Activated T-helper 1 cell treated with anti-CD3 and anti-CD28 coated beads, Interleukin-2, amount 50 U/mL, for 16 hours (primary cell): ENCODE data around the gene ZNF821.
"Not testable (repeated sequence)": the region's sequence is repeated elsewhere in the genome, so short reads cannot be mapped to it uniquely, and the experiment has no call there.

ENCODE experiments used
- DNase-seq, 2 donors: peaks; one replicate each; pipeline ENCODE4 v3.0.0-alpha.2; 2020; ENCODE audit warnings: low read depth in 1 of 2, low spot score in 1 of 2

The ZNF821 gene

DNA sequence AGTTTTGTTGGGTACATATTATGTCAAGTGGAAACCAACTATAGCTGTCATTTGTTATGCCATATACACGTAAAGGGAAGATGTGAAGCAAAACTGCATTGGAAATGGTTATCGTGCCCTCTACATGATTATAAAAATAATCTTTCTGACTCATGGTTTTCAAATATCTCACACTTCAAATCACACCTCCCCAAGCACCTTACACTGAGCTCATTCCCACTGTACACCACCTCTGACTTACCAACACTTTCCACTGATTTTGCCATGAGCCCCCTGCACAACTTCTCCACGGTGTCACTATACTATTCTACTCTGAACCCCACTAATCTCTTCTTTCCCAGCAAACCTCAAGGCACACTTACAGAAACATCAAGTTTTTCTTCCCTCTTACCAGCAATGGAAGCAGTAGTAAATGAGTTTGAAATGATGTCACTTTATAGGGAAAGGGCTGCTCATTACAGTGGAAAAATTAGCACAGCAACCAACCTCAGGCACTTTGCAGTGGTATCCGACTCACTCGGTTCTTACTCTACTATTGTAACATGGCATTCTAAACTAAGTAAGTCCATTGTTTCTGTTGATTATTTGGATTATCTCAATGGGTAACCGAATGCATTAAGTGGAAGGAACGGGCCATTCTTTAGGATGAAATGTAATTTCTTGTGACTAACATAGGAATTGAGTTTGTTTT is 18.7 kb downstream of the ZNF821 start:
- DNase-seq, result no peak

DNA sequence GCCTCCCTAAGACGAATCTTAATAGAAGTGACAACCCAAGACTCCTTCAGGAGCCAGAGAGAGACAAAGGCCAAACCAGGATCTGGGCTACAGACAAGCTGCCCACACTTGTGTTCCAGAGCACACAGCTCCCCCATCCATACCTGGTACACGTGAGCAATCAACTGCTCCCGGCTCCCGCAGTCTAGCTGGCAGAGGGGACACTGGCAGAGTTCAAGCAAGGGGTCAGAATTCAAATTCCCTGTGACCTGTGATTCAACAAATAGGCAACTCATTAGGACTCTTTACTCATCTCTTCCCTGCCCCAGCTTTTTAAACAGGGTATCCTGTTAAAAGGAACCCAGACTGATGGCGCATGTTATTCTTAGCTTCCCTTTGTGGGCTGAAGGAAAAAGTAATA is 20.0 kb downstream of the ZNF821 start:
- no peak for DNase-seq

DNA sequence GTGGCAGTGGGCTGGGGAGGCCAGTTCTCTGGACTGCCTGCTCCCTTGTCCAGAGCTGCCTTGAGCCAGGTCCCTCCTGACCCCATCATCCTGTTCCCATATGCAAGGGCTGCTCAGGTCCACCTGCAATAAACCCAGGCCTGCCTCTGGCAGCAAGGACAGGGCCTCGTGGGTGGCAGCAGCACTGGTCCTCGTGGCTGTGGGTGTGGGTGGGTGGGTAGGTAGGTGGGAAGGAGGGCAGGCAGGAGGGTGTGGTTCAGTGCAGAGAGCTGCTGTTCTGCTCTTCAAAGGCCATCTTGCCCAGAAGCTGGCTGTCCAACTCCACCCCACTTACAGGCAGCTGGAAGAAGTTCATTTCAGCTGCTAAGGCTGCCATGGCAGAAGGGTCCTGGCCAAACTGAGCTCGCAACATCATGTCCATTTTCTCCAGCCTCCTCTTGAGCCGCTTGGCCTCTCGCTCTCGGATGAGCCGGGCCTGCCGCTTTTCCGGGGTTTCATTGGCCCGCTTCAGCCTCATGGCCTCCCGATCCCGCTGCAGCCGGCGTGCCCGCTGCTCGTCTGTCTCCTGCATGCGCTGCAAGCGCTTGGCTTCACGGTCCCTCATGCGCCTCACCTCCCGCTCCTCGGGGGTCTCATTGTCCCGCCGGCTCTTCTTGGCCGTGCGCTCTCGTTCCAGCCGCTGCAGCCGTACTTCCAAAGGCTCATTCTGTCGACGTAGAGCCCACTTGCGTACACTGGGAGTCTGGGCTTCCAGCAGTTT is 24.0 kb downstream of the ZNF821 start:
- no peak for DNase-seq

GRCh38 chr16:71855937-71856662 is 27.9 kb downstream of the ZNF821 start:
- DNase-seq, result no peak

DNA sequence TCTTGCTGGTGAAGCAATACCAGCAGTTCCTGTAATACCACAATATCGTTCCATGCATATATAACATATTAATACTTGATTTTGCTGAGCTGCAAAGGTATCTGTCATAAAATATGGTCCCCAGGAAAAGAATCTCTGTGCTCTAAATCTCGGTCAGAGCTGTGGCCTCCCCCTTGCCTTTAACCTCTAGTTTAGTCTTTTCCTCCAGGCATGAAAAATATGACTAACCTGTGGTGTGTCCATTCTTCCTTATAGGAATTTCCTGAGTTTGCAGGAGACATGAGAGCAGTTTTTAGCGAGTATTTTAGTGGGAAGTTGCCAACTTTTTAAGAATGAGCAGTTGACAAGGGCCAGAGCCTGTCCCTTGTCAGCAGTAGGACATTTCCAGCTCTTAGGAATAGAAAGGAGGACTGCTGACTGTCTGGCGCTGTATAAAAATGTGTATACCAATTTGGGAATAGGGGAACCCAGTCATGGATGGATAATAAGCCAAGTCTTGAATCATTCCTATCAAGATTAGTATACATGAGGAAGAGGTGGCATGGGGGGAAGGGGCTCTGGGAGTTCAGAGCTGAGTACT is 29.5 kb downstream of the ZNF821 start:
- DNase-seq, result no peak

DNA sequence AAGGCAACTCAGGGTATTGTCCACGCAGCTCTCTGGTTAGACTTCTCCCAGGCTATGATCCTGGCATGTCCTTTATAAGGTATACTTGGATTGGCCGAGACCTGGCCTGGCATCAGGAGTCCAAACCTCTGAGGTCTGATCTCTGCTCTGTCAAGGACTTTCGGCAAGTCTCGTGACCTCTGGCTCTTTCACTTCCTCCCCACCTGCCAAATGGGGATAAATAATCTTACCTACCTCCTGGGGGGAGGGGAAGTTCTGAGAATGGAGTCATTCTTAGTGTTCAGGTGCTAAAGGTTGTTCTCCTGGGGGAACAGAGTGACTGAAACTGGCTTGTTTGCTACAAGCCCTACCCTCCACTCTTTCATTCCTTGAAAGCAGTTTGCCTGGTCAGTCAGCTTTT is 30.6 kb downstream of the ZNF821 start:
- DNase-seq, result no peak

DNA sequence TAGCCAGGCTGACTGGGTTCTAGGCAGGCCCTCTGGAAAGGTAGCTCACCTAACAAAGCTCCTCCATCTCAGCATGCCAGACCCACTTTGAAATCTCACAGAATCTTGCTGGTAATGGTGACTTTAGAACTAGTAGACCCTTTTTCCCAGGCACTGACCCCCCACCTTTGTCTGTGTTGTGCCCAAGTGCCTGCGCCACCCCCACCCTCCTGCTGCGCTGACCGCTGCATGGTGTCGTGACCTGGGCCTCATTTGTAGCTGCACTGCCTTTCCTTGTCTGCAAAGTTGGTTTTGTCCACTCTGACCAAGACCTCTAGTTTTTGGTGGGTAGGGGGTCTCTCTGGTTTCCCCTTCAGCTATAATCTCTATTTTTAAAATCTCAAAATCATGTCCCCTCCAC is 31.4 kb downstream of the ZNF821 start:
- no peak for DNase-seq

- no peak for DNase-seq
Observed at GRCh38 chr16:71852158-71852557, 31.8 kb downstream of the ZNF821 start.

GRCh38 chr16:71851746-71852145 is 32.2 kb downstream of the ZNF821 start:
- no peak for DNase-seq

DNA sequence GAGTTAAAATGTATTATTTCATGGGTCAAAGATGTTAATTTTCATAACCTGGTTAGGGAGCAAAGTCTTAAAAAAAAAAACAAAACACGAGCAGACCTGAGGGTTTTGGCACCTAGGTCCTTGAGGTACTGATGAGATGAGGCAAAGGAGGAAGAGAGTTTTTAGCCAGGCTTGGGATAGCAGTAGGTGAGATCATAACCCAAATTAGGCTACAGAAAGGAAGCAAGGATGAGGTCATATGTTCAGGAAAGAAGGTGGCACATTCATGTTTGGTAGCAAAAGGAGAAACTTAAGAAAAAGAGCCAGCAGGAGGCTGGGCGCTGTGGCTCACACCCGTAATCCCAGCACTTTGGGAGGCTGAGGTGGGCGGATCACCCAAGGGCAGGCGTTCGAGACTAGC is 35.4 kb downstream of the ZNF821 start:
- no peak for DNase-seq

DNA sequence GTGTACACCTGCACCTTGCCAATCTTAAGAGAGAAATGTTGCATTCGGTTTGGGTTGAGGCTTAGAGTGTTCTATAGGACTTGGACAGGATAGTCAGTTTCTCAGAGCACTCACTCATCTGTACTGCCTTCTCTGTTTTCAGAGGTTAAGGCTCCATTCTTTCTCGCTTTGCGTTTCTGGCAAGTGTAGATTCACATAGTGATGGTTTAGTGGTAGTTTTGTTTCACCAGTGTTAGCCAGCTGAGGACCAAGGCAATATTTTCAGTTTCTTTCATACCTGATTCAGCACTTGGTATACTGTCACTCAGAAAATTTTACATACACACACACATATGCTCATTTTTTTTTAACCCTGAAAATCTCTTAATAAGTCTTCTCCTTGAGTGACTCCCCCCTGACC is 36.9 kb downstream of the ZNF821 start:
- DNase-seq, result no peak

- no peak for DNase-seq
Observed at GRCh38 chr16:71846431-71846830, 37.6 kb downstream of the ZNF821 start.

- DNase-seq, result peak; percentile 87 to 92
Observed at GRCh38 chr16:71845639-71846430, 38.1 kb downstream of the ZNF821 start, which contains the start of gene ATXN1L. Gene ATXN1L (plus strand): TSS chr16:71845976. CDS start chr16:71849741, 3,765 bp downstream.

DNA sequence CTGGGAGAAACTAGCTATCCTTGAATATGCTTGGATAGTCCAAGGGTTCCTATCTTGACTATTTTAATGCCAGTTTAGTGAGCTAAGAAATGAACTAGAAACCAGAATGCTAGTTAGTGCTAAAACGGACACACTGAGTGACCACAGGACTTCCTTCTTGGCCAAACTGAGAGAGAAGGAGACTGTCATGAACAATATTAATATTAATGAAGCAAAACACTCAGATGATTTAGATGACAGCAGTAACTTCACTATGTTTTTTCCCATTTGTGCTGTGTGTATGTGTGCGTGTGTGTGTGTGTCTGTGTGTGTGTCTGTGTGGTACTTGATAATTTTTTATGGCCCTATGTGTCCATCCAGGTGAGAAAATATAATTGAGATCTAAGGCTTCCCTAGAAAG is 40.4 kb downstream of the ZNF821 start:
- DNase-seq, result no peak

DNA sequence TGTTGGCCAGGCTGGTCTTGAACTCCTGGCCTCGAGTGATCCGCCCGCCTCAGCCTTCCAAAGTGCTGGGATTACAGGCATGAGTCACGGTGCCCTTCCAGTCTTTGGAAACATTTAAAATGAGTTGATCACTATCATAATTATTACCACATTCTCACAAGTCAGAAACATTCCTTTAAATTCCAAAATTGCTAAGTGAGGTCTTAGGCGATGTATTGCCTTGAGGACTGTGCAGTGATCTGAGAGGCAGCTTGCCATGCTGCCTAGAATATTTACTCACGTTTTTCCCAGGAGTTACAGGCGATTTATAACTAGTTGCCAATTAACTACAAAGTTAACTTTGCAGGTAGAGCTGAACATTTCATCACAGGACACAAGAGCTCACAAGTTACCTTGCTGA is 43.9 kb downstream of the ZNF821 start:
- DNase-seq, result no peak

DNA sequence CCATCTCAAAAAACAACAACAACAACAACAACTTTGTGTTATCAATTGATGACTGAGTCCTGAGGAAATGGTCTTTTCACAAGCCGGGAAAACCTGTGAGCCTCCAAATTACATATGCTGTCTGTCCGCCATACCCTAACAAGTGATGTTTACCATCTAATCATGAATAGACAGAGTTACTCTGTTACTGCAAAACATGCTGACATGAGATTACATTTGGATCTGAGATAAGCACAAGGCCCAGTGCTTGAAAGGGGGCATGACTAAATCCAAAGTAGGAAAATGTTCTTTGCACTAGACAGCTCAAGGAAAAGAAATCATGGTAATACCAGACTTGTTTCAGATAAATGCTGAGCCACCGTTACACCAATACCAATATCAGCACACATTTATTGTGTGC is 46.8 kb downstream of the ZNF821 start:
- no peak for DNase-seq

DNA sequence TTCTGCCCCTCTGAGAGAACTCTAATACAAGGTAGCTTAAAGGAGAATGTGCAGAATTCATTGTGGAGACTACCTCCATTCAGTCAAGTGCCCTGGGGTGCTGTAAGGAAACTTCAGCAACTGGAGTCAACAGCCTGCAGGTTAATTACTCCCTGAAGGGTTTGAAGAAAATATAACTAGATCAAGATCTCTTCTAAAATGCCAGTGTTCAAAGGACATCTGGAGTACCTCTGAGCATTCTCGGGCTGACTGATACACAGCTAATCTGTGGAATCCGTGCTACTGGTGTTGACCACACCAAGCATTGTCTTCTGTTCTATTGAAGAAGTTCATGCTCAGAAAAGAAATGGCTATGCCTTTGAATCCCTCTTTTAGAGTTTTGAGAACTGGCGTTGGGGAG is 49.7 kb downstream of the ZNF821 start:
- no peak for DNase-seq

GRCh38 chr16:71832112-71832511 is 51.9 kb downstream of the ZNF821 start:
- not testable (repeated sequence) for DNase-seq

DNA sequence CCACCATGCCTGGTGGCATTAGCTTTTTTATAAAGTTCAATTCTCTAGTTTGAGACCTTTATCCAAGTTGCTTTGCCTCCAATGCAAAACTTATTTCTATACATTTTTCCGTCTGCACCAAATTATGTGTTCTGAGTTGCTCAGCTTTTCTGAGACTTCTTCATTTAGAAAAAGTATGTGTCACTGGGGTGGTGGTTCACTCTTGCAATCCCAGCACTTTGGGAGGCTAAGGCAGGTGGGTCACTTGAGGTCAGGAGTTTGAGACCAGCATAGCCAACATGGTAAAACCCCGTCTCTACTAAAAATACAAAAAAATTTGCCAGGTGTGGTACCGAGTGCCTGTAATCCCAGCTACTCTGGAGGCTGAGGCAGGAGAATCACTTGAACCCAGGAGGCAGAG is 52.3 kb downstream of the ZNF821 start:
- DNase-seq, result not testable (repeated sequence)

- DNase-seq, result no peak
Observed at GRCh38 chr16:71830359-71830758, 53.6 kb downstream of the ZNF821 start.

DNA sequence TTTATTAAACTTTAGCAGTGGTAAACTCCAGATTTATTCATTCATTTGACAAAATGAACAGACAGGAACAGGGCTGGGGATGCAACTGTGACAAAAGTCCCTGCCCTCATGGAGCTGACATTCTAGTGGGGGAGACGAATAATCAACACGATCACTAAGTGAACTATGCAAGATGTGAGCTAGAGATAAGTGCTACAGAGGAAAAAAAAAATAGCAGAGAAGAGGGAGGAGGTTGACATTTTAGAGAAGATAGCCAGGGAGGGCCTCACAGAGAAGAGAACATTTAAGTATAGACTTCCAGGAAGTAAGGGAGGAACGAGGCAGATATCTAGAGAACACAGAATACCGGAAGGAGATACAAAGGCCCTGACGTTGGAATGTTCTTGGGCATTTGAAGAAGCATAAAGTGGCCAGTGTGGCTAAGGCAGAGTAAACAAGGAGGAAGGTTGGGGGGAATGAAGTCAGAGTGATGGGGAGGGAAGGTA is 57.4 kb downstream of the ZNF821 start:
- no peak for DNase-seq
